Activated CD8-positive, alpha-beta memory T cell treated with anti-CD3 and anti-CD28 coated beads, Interleukin-2, amount 50 U/mL, for 24 hours (primary cell): ENCODE results near the gene RGS10.
"Not testable (repeated sequence)": the region's sequence is repeated elsewhere in the genome, so short reads cannot be mapped to it uniquely, and the experiment has no call there.

Experiments used
- DNase-seq: peaks from one replicate; pipeline ENCODE4 v3.0.0-alpha.2; 2020; ENCODE audit errors: extremely low read depth

RGS10 gene

DNA sequence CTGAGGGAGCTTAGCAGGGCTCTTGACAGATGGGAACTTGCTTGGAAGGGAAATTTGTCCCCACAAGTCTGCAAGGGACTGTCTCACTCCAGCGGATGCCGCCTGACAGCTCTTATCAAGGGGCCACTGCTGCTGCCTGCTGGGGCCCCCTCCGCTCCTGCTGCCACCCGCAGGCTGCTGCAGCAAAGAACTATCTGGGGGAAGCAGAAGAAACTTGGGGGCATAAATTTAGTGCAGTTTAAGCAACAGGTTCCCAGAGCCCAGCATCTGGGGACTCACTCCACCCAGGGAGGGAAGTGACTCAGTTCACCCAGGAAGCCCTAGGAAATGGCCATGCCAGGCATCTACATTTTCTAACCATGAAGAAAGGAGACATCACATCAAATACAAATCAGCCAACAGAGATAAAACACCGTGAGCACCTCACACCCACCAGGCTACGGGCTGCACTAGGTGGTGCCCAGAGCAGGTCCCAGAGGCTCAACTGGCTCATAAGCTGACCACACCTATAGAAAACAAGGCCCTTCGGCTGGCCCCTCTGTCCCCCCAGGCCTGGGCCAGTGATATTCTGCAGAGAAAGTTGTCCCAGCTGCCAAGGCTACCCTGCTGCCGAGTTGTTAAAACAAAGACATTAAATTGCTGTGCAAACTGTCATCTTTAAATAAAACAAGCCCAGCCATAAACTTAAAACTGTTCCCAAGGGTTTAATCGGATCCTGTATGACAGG is 3.7 kb downstream of the RGS10 start:
- no peak for DNase-seq

DNA sequence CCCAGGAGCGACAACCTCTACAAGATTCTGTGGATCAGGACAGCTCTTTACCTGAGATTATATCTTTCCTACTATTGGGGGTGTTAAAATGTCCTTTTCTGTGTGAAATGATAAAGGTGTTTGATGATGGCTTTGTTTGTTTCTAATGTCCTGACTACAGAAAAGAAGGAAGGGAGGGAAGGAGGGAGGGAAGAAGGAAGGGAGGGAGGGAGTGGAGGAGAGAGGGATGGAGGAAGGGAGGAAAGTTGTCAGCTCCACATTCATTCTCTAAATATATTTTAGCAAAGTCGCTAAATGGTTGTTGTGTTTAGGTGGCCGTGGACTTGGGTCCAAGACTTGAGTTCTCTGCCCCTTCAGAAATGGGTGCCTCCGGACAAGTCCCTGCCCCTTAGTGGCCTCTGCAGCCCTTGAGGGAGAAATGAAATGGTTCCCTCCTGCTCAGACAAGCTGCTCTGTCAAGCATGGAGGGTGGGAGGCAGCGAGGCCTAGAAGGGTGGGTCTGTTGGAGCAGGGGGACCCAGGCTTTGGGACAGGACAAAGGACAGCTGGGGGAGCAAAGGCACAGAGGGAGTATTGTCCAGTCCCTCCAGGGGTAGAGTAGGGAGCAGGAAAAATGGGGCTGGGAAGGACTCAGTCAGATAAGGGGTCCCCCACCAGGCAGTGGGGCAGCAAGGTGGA is 4.4 kb downstream of the RGS10 start:
- DNase-seq, result no peak

GRCh38 chr10:119536508-119537025 is 6.0 kb downstream of the RGS10 start:
- DNase-seq, result no peak

DNA sequence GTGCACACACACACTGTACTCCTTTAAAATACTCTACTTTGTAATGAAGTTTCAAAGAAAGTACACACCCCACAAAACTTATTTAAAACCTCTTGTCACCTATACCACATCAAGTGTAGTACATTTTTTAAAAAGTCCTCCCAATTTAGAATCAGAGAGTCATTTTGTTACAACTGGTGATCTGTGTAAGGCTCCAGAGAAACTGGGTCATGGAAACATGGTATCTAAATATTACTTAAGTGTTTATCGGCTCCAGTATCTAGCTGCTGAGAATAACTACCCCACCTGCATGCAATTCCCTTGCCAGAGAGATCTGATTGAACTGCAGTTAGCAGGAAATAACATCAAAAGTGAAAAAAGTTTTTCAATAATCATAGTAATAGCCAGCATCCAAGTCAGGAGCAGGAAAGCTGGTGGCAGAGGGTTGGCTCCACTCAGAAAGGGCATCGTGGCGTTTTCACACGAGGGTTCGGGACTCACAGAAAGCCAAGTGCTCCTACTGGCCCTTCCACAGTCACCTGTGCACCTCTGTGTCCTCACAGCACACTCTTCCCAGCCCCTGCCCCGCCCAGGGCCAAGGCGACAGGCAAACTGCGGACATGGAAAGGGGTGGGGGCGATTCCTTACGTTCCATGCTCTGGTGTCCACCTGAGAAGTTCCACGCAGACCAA is 6.5 kb downstream of the RGS10 start:
- no peak for DNase-seq

GRCh38 chr10:119535305-119535704 is 7.2 kb downstream of the RGS10 start:
- no peak for DNase-seq

DNA sequence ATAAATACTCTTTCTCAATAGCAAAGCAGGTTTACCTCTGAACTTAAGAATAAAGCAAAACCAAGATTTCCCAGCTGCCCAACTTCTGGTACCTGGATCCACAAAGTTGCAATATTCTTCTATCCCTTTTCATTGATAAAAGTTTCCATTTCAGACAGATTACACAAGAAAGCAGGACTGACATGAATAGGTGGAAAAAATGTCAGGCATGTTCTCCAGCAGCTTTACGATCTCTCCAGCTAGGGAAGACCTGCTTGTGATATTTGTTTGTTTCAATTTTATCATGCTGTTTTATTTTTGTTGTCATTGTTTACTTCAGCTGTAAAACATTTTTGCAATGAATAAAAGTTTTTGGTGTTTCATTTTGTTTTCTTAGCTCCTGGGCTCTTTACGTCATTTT is 9.0 kb downstream of the RGS10 start:
- DNase-seq, result no peak

GRCh38 chr10:119532791-119533190 is 9.7 kb downstream of the RGS10 start:
- not testable (repeated sequence) for DNase-seq

GRCh38 chr10:119532251-119532650 is 10.3 kb downstream of the RGS10 start:
- DNase-seq, result not testable (repeated sequence)

DNA sequence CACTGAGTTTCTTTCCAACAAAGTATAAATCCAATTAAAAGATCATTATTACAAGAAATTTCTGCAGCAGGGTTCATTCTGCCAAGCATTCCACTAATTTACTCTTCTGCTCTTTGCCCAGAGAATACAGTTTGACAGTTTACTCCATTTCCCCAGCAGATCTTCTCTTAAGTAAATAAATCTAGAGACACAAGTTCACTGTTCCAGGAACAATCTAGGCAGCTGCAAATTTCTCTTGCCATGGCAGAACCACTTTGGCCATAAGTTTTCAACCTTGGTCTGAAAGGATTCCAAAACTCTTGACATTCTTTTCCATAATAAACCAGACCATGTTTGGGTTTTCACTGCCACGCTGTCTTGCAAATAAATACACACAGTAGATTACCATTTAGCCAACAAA is 11.5 kb downstream of the RGS10 start:
- DNase-seq, result no peak

GRCh38 chr10:119528663-119529237 is 13.8 kb downstream of the RGS10 start:
- DNase-seq, result not testable (repeated sequence)

GRCh38 chr10:119526621-119527592 is 15.6 kb downstream of the RGS10 start:
- DNase-seq, result no peak

DNA sequence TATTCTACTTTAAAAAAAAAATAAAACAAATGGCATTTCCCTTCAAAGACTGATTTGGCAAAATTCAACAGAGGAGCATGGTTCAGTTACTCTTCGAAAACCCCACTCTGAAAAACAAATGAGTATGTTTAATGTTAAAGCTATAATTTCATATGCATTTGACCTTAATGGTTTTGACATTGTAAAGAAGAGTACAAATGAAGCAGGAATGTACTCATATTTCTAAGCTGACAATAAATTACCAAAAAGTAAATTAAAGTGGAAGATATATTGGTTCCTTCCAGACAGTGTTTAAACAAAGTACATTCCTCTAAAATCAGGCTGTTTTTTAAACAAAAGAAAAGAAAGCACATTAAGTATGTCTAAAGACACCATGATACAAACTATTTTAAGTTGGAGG is 16.4 kb downstream of the RGS10 start:
- no peak for DNase-seq

- DNase-seq, result no peak
Observed at GRCh38 chr10:119525116-119525515, 17.4 kb downstream of the RGS10 start.

GRCh38 chr10:119524720-119525070 is 17.8 kb downstream of the RGS10 start:
- no peak for DNase-seq

DNA sequence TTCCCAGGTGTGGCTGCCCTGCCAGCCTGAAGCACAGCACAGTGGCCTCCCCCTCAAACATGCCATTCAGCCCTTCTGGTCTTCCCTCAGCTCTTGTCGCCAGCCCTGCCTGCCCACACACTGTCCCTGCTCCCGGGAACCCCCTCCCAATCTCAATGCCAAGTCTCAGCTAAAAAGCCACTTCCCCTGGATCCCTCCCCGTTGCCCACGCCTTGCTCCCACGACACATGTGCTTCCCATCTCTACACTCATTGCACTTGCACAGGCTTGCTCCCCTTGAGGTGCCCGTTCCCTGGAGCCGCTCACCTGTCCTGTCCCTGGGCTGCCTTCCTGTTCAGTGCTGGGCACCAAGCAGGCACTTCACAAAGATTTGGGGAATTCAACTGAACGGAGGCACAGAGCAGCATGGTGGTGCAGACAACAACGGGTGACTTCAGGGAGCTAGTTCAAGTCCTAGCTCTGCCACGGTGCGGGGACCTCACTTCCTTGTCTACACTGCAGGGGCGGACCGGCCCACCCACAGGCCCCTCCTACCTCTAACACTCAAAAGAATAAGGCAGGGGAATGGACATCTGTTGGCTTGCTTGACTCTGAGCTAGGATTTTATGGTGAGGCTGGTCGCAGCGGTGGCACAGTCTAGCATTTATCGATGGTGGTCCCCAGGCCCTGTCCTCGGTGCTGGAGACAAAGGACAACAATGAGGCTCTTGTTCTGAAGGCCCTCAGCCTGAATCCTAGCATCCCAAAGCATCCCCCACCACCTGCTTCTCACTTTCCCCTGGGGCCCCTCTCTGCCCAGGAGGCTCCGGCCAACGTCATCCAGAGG is 18.4 kb downstream of the RGS10 start:
- DNase-seq, result no peak

- no peak for DNase-seq
Observed at GRCh38 chr10:119522747-119523426, 19.6 kb downstream of the RGS10 start.

- no peak for DNase-seq
Observed at GRCh38 chr10:119521443-119522204, 20.9 kb downstream of the RGS10 start.

GRCh38 chr10:119520283-119520682 is 22.2 kb downstream of the RGS10 start:
- no peak for DNase-seq

DNA sequence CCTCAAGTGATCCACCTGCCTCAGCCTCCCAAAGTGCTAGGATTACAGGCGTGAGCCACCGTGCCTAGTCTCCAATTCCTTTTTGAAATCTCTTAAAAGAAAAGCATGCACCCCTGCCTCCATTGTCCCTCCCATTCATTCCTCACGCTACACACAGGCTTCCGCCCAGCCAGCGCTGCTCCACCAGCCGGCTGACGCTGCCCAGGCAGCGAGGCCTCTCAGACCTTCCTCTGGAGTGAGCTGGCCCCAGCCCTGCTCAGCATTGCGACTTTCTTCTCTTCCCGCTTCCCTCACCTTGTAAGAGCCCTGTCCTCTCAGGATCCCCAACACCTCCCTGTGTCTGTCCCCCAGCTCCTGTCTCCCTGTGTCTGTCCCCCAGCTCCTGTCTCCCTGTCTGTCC is 23.6 kb downstream of the RGS10 start:
- no peak for DNase-seq
